Measurements from ENCODE around the gene CALCOCO1.

DNA sequence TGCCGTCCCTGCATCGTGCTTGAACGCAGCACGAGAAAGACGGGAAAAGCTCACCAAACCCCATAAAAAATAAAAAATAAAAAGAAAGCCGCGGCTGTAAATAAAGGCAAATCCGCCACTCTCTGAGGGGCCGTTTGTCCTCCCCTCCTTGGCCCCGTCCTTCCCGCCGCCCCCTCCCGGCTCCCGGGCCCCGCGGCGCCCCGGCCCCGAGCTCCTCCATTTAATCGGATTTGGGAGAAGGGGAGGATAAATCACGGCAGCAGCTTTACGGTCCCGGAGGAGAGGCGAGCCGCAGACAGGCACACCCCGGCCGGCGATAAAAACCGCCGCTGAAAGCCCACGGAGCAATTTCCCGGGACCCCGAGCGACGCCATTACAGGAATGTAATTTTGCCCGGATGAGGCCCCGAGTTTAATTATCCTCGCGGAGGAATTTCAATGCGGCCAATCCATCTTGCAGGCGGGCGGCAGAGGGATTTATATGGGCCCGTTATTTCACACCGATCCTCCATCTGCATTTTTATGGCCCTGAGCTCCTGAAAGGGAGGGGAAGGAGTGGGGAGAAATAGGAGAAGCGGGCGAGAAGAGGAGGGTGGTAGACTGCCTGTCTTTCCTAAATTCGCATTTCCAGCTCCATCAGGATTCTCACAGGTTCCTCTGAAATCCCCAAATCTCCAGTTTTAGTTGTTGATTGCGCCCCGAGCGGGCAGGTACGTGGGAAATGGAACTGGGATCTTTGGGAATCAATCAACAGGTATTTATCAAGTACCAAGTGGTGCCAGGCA lies 50.0 kb downstream of the CALCOCO1 start:
- TF ChIP-seq, protein P1, sequence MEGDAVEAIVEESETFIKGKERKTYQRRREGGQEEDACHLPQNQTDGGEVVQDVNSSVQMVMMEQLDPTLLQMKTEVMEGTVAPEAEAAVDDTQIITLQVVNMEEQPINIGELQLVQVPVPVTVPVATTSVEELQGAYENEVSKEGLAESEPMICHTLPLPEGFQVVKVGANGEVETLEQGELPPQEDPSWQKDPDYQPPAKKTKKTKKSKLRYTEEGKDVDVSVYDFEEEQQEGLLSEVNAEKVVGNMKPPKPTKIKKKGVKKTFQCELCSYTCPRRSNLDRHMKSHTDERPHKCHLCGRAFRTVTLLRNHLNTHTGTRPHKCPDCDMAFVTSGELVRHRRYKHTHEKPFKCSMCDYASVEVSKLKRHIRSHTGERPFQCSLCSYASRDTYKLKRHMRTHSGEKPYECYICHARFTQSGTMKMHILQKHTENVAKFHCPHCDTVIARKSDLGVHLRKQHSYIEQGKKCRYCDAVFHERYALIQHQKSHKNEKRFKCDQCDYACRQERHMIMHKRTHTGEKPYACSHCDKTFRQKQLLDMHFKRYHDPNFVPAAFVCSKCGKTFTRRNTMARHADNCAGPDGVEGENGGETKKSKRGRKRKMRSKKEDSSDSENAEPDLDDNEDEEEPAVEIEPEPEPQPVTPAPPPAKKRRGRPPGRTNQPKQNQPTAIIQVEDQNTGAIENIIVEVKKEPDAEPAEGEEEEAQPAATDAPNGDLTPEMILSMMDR (IDR thresholded peaks at IDR 0.05; ENCODE audit: low read depth, low read length) = no peak
- no peak for TF ChIP-seq EZH2phosphoT487 (IDR thresholded peaks at IDR 0.05; ENCODE audit: low read depth)

All from OCI-LY3 (cell line).